Activated gamma-delta T cell (primary cell): Measurements from ENCODE around the gene GRID2.
"Not testable (repeated sequence)": the region's sequence is repeated elsewhere in the genome, so short reads cannot be mapped to it uniquely, and the experiment has no call there.

Source experiments
- DNase-seq: peaks from one replicate; lab custom pipeline; 2025; lab: John Stamatoyannopoulos, UW

Gene GRID2

GRCh38 chr4:93671093-93671492 lies 1367.3 kb downstream of the GRID2 start:
- DNase-seq, result no peak

- DNase-seq, result not testable (repeated sequence)
These were observed 1373.2 kb downstream of the GRID2 start for GRCh38 chr4:93676937-93677336.

- DNase-seq, result no peak
These were observed 1380.8 kb downstream of the GRID2 start for GRCh38 chr4:93684571-93684970.

GRCh38 chr4:93687304-93687703 lies 1383.5 kb downstream of the GRID2 start:
- DNase-seq, result no peak

GRCh38 chr4:93688978-93689377 lies 1385.2 kb downstream of the GRID2 start:
- DNase-seq, result no peak

GRCh38 chr4:93693141-93693540 lies 1389.4 kb downstream of the GRID2 start:
- no peak for DNase-seq

- DNase-seq, result no peak
These were observed 1394.9 kb downstream of the GRID2 start for GRCh38 chr4:93698686-93699085.

GRCh38 chr4:93700571-93700970 lies 1396.8 kb downstream of the GRID2 start:
- no peak for DNase-seq

- DNase-seq, result no peak
These were observed 1406.5 kb downstream of the GRID2 start for GRCh38 chr4:93710101-93710846.

GRCh38 chr4:93710847-93711430 lies 1407.2 kb downstream of the GRID2 start:
- no peak for DNase-seq

GRCh38 chr4:93718233-93718632 lies 1414.5 kb downstream of the GRID2 start:
- no peak for DNase-seq

- DNase-seq, result no peak
These were observed 1415.8 kb downstream of the GRID2 start for GRCh38 chr4:93719552-93719951.

GRCh38 chr4:93722446-93722845 lies 1418.7 kb downstream of the GRID2 start:
- no peak for DNase-seq

- DNase-seq, result no peak
These were observed 1426.5 kb downstream of the GRID2 start for GRCh38 chr4:93730251-93730650.

- DNase-seq, result peak; percentile 1
These were observed 1427.0 kb downstream of the GRID2 start for GRCh38 chr4:93730760-93731159.

- no peak for DNase-seq
These were observed 1427.7 kb downstream of the GRID2 start for GRCh38 chr4:93731456-93731855.

- no peak for DNase-seq
These were observed 1428.7 kb downstream of the GRID2 start for GRCh38 chr4:93732509-93732908.

- DNase-seq, result no peak
These were observed 1437.1 kb downstream of the GRID2 start for GRCh38 chr4:93740890-93741289.

- no peak for DNase-seq
These were observed 1439.3 kb downstream of the GRID2 start for GRCh38 chr4:93743022-93743421.

GRCh38 chr4:93743635-93744034 lies 1439.9 kb downstream of the GRID2 start:
- DNase-seq, result no peak

GRCh38 chr4:93744961-93745360 lies 1441.2 kb downstream of the GRID2 start:
- no peak for DNase-seq

GRCh38 chr4:93746031-93746430 lies 1442.3 kb downstream of the GRID2 start:
- DNase-seq, result peak; percentile 3

- DNase-seq, result no peak
These were observed 1443.5 kb downstream of the GRID2 start for GRCh38 chr4:93747220-93747619.
